ENCODE data around the gene CLHC1.
"Not testable (repeated sequence)": the region's sequence is repeated elsewhere in the genome, so short reads cannot be mapped to it uniquely, and the experiment has no call there.

CLHC1 gene

GRCh38 chr2:55268288-55268906 lies 36.3 kb upstream of the CLHC1 start:
- no peaks in the 10 kb centered on the region for H3K36me3 ChIP-seq (replicated peaks; ENCODE audit: insufficient read depth, low read length)
- H3F3A ChIP-seq (ENCODE audit: insufficient read depth, low read length) = peaks cover 6% of the 10 kb centered on the region; the same call in 1 of the 2 replicates
- peak overlapping the region; percentile 77 for H3K9ac ChIP-seq (ENCODE audit: low read length)
- no peaks in the 10 kb centered on the region for H4K20me1 ChIP-seq (ENCODE audit: insufficient read depth, low read length)
- TF ChIP-seq EZH2 (optimal IDR thresholded peaks at IDR 0.05; ENCODE audit: low read depth, low read length) = no peak
- no peak for TF ChIP-seq EZH2phosphoT487 (IDR thresholded peaks at IDR 0.05; ENCODE audit: low read length)
- TF ChIP-seq, protein P1, sequence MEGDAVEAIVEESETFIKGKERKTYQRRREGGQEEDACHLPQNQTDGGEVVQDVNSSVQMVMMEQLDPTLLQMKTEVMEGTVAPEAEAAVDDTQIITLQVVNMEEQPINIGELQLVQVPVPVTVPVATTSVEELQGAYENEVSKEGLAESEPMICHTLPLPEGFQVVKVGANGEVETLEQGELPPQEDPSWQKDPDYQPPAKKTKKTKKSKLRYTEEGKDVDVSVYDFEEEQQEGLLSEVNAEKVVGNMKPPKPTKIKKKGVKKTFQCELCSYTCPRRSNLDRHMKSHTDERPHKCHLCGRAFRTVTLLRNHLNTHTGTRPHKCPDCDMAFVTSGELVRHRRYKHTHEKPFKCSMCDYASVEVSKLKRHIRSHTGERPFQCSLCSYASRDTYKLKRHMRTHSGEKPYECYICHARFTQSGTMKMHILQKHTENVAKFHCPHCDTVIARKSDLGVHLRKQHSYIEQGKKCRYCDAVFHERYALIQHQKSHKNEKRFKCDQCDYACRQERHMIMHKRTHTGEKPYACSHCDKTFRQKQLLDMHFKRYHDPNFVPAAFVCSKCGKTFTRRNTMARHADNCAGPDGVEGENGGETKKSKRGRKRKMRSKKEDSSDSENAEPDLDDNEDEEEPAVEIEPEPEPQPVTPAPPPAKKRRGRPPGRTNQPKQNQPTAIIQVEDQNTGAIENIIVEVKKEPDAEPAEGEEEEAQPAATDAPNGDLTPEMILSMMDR (IDR thresholded peaks at IDR 0.05; ENCODE audit: low read length) = no peak
- H3K4me1 ChIP-seq (ENCODE audit: low read length) = no peaks in the 10 kb centered on the region
- H3K9me3 ChIP-seq (replicated peaks; ENCODE audit: insufficient read depth, low read length) = no peaks in the 10 kb centered on the region
- peak overlapping the region; percentile 53; the same call in 1 of the 2 replicates for H3K27ac ChIP-seq (ENCODE audit: low read length)
- peak overlapping the region; percentile 81 for H3K4me3 ChIP-seq (ENCODE audit: low read length)
- H3K4me2 ChIP-seq (ENCODE audit: low read depth, low read length) = peak overlapping the region; percentile 92
- DNase-seq = peak; percentile 28
- H3K79me2 ChIP-seq (ENCODE audit: low read length) = peaks cover 17% of the 10 kb centered on the region
- no peaks in the 10 kb centered on the region for H3K9me2 ChIP-seq (replicated peaks; ENCODE audit: insufficient read depth, low read length)
- H2AFZ ChIP-seq (ENCODE audit: low read length) = peak overlapping the region; percentile 91
- H3K27me3 ChIP-seq (replicated peaks; ENCODE audit: insufficient read depth, low read length) = no peaks in the 10 kb centered on the region

- not testable (repeated sequence) for H3K36me3 ChIP-seq (replicated peaks; ENCODE audit: insufficient read depth, low read length); H3K9me3 ChIP-seq (replicated peaks; ENCODE audit: insufficient read depth, low read length); H3K9ac ChIP-seq (ENCODE audit: low read length); H3K27me3 ChIP-seq (replicated peaks; ENCODE audit: insufficient read depth, low read length); H2AFZ ChIP-seq (ENCODE audit: low read length); H3K79me2 ChIP-seq (ENCODE audit: low read length); H3F3A ChIP-seq (ENCODE audit: insufficient read depth, low read length); H4K20me1 ChIP-seq (ENCODE audit: insufficient read depth, low read length); H3K27ac ChIP-seq (ENCODE audit: low read length); H3K9me2 ChIP-seq (replicated peaks; ENCODE audit: insufficient read depth, low read length); H3K4me2 ChIP-seq (ENCODE audit: low read depth, low read length); H3K4me1 ChIP-seq (ENCODE audit: low read length); H3K4me3 ChIP-seq (ENCODE audit: low read length); DNase-seq
These were observed 27.5 kb upstream of the CLHC1 start for GRCh38 chr2:55259586-55259985.

DNA sequence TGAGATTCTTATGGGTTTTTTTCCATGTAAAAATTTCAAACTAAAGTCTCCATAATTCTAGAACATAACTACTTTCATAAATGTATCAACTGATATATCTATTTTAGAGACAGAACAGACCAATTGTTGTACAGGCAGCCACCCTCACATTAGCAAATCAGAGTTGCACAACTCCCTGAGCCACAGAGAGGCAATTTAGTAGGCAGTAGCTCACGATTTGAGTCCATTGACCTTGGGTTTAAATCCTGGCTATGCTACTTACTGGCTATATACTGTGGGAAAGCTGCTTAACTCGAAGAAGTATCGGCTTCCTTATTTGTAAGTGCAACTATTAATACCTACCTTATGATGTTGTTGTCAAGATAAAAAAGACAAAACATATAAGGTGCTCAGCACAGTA lies 20.7 kb upstream of the CLHC1 start:
- no peaks in the 10 kb centered on the region for H3K4me1 ChIP-seq (ENCODE audit: low read length)
- no peak for DNase-seq
- H3K36me3 ChIP-seq (replicated peaks; ENCODE audit: insufficient read depth, low read length) = peaks cover 10% of the 10 kb centered on the region
- TF ChIP-seq, protein P1 (IDR thresholded peaks at IDR 0.05; ENCODE audit: low read length) = no peak
- no peak for TF ChIP-seq EZH2 (optimal IDR thresholded peaks at IDR 0.05; ENCODE audit: low read depth, low read length)
- no peak for TF ChIP-seq EZH2phosphoT487 (IDR thresholded peaks at IDR 0.05; ENCODE audit: low read length)
- no peak overlapping the region for H3K27ac ChIP-seq (ENCODE audit: low read length)
- no peak overlapping the region for H3K9ac ChIP-seq (ENCODE audit: low read length)
- H3K9me2 ChIP-seq (replicated peaks; ENCODE audit: insufficient read depth, low read length) = no peaks in the 10 kb centered on the region
- no peaks in the 10 kb centered on the region for H3K79me2 ChIP-seq (ENCODE audit: low read length)
- no peaks in the 10 kb centered on the region for H4K20me1 ChIP-seq (ENCODE audit: insufficient read depth, low read length)
- H3K4me3 ChIP-seq (ENCODE audit: low read length) = no peak overlapping the region
- H3F3A ChIP-seq (ENCODE audit: insufficient read depth, low read length) = no peaks in the 10 kb centered on the region
- H3K27me3 ChIP-seq (replicated peaks; ENCODE audit: insufficient read depth, low read length) = no peaks in the 10 kb centered on the region
- H3K4me2 ChIP-seq (ENCODE audit: low read depth, low read length) = no peak overlapping the region
- H3K9me3 ChIP-seq (replicated peaks; ENCODE audit: insufficient read depth, low read length) = no peaks in the 10 kb centered on the region
- no peak overlapping the region for H2AFZ ChIP-seq (ENCODE audit: low read length)

DNA sequence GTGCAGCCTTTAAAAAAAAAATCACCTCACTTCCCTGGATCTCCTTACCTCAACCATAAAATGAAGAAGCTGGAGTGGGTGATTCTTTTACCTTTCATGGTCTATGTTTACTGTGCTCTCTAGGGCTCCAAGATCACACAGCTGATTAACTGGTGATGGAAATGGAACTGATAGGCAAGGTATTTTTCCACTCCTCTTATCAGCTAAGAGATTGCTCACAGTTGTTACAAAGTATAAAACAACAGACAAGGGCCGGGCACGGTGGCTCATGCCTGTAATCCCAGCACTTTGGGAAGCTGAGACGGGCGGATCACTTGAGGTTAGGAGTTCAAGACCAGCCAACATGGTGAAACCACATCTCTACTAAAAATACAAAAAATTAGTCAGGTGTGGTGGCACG lies 14.9 kb upstream of the CLHC1 start:
- H3K9ac ChIP-seq (ENCODE audit: low read length) = no peak overlapping the region
- peaks cover 6% of the 10 kb centered on the region for H3F3A ChIP-seq (ENCODE audit: insufficient read depth, low read length)
- H3K27me3 ChIP-seq (replicated peaks; ENCODE audit: insufficient read depth, low read length) = no peaks in the 10 kb centered on the region
- H3K4me1 ChIP-seq (ENCODE audit: low read length) = peaks cover 22% of the 10 kb centered on the region; the same call in 1 of the 2 replicates
- no peaks in the 10 kb centered on the region for H3K9me2 ChIP-seq (replicated peaks; ENCODE audit: insufficient read depth, low read length)
- no peak overlapping the region for H3K4me2 ChIP-seq (ENCODE audit: low read depth, low read length)
- TF ChIP-seq EZH2phosphoT487 (IDR thresholded peaks at IDR 0.05; ENCODE audit: low read length) = no peak
- no peaks in the 10 kb centered on the region for H3K9me3 ChIP-seq (replicated peaks; ENCODE audit: insufficient read depth, low read length)
- no peak overlapping the region for H2AFZ ChIP-seq (ENCODE audit: low read length)
- H3K36me3 ChIP-seq (replicated peaks; ENCODE audit: insufficient read depth, low read length) = no peaks in the 10 kb centered on the region; the same call in none of the 2 replicates
- H3K27ac ChIP-seq (ENCODE audit: low read length) = no peak overlapping the region
- no peak for DNase-seq
- H3K4me3 ChIP-seq (ENCODE audit: low read length) = no peak overlapping the region
- H3K79me2 ChIP-seq (ENCODE audit: low read length) = no peaks in the 10 kb centered on the region
- H4K20me1 ChIP-seq (ENCODE audit: insufficient read depth, low read length) = no peaks in the 10 kb centered on the region
